HG02970 (cell line): ENCODE results near the gene LRRC28.

Experiments
- ATAC-seq: cut with Tn5 transposase; IDR thresholded peaks from one replicate; pipeline ENCODE4 v1.9.1; 2021; ENCODE audit warnings: mild to moderate bottlenecking, moderate library complexity, moderate number of reproducible peaks; ENCODE audit not compliant: unreplicated experiment, low FRiP score

The LRRC28 gene

GRCh38 chr15:99296386-99296785 lies 45.1 kb downstream of the LRRC28 start:
- no peak for ATAC-seq

GRCh38 chr15:99303907-99304306 lies 52.6 kb downstream of the LRRC28 start:
- ATAC-seq, result no peak

GRCh38 chr15:99305761-99306505 lies 54.7 kb downstream of the LRRC28 start:
- no peak for ATAC-seq

GRCh38 chr15:99306694-99307338 lies 55.5 kb downstream of the LRRC28 start:
- no peak for ATAC-seq

- ATAC-seq, result no peak
These were observed 56.5 kb downstream of the LRRC28 start for GRCh38 chr15:99307735-99308134.

GRCh38 chr15:99310745-99311144 lies 59.5 kb downstream of the LRRC28 start:
- no peak for ATAC-seq

- no peak for ATAC-seq
These were observed 60.9 kb downstream of the LRRC28 start for GRCh38 chr15:99312228-99312627.

GRCh38 chr15:99312794-99313193 lies 61.5 kb downstream of the LRRC28 start:
- no peak for ATAC-seq

- no peak for ATAC-seq
These were observed 64.4 kb downstream of the LRRC28 start for GRCh38 chr15:99315636-99316035.

GRCh38 chr15:99320374-99321215 lies 69.3 kb downstream of the LRRC28 start:
- ATAC-seq, result no peak

- no peak for ATAC-seq
These were observed 70.2 kb downstream of the LRRC28 start for GRCh38 chr15:99321468-99321867.

GRCh38 chr15:99322643-99323405 lies 71.5 kb downstream of the LRRC28 start:
- no peak for ATAC-seq

GRCh38 chr15:99324082-99324620 lies 72.9 kb downstream of the LRRC28 start:
- no peak for ATAC-seq

- no peak for ATAC-seq
These were observed 73.4 kb downstream of the LRRC28 start for GRCh38 chr15:99324700-99325099.

GRCh38 chr15:99326235-99326634 lies 75.0 kb downstream of the LRRC28 start:
- no peak for ATAC-seq

- no peak for ATAC-seq
These were observed 77.1 kb downstream of the LRRC28 start for GRCh38 chr15:99328106-99329072.

GRCh38 chr15:99331381-99331780 lies 80.1 kb downstream of the LRRC28 start:
- ATAC-seq, result no peak

GRCh38 chr15:99333413-99333812 lies 82.1 kb downstream of the LRRC28 start:
- no peak for ATAC-seq

GRCh38 chr15:99333981-99334380 lies 82.7 kb downstream of the LRRC28 start:
- ATAC-seq, result no peak
